GM15510 (cell line): ENCODE results near the gene CKAP4.

Source experiments
- POLR2A ChIP-seq: IDR thresholded peaks from 3 replicates; pipeline ENCODE4 v1.6.1; 2011; ENCODE audit warnings: borderline replicate concordance; ENCODE audit not compliant: insufficient read length; ENCODE audit errors: extremely low read depth

Gene CKAP4

GRCh38 chr12:106211973-106212372, 35.8 kb downstream of the CKAP4 start:
- no peak for TF ChIP-seq POLR2A

GRCh38 chr12:106205208-106206069, 42.4 kb downstream of the CKAP4 start:
- no peak for TF ChIP-seq POLR2A

GRCh38 chr12:106204312-106204711, 43.5 kb downstream of the CKAP4 start:
- no peak for TF ChIP-seq POLR2A

DNA sequence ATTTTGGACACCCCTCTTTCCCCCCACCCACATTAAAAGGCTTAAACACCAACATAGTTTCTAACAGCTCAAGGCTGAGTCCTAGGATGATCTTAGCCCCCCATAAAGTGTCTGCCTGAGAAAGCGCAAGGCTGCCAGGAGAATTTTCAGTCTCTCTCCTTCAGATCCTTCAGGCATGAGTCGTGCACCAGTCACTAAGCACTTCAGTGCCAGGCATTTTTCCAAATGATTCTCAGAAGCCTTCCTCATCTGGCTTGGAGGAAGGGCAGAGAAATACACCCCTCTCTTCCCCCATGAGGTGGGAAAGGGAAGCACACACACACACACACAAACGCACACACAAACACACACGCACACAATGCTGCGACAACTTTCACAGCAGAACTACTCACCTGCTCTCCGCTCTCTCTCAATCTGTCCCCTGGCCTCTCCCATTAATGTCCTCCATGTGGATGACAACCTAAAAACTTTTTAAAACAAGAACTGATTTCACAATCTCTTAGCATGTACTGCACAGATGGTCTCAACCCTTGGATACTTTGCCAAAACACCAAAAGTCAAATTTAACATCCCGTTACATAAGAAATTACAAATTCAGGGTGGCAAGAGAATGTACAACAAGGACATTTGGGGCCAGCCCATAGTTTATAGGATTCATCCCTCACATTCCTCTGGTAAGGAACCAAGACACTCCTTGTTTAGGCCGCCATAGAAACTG, 49.8 kb downstream of the CKAP4 start:
- no peak for TF ChIP-seq POLR2A

GRCh38 chr12:106195621-106196027, 52.2 kb downstream of the CKAP4 start:
- no peak for TF ChIP-seq POLR2A

GRCh38 chr12:106194351-106194750, 53.5 kb downstream of the CKAP4 start:
- no peak for TF ChIP-seq POLR2A

- no peak for TF ChIP-seq POLR2A
Observed at GRCh38 chr12:106193394-106194215, 54.2 kb downstream of the CKAP4 start.

GRCh38 chr12:106192659-106193393, 55.0 kb downstream of the CKAP4 start:
- TF ChIP-seq POLR2A: no peak

DNA sequence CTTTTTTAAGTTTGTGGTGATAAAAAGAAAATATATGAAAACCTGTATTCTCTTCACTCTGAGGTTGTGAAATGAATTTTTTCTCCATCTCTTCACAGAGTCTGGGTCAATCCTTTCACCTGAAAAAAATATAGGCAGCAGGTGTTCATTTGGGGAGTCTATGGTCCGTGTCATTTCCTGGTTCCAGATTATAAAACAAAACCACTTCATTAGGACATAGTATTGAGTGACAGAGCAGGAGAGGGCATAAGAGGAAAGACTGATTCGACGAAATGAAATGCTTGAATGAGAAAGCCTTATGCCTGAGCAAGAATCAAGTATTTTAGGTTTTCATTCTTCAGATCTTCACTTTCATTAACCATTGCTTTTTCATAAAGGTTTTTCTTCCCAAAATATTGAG, 57.2 kb downstream of the CKAP4 start:
- TF ChIP-seq POLR2A: no peak

DNA sequence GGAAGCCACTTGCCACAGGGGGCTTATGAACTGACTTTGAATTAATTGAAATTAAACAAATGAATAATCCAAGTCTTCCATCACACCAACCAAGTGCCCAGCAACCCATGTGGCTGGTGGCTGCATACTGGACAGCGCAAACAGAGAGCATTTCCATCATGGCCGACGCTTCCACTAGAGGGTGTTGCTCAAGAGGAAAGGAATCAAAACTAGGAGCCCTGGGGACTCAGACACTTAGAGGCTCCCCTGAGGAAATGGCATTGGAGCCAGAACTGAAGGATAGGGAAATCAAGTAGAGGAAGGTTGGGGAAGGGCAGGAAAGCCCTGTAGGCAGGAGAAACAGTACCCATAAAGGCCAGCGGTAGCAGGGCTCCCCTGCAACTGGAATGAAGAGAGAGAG, 58.5 kb downstream of the CKAP4 start:
- no peak for TF ChIP-seq POLR2A

DNA sequence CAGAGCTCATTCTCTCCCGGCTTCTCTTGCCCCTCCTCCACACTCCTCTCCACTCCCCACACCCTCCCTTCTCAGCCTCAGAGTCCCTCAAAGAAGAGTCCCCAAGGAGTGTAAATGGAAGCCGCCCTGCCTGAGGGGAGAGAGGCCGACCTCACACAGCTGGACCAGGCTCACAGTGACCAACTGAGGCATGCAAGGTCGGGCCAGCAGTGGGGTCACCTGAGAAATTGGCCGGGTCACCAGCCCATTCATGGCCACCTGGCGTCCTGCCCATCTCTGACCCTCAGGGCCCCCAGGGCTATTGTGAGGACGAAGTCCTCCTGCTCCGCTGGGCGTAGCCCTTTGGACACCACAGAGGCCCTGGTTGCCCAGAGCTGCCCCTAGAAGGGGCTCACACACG, 59.6 kb downstream of the CKAP4 start:
- TF ChIP-seq POLR2A: no peak
